GM23338 (cell line): ENCODE results near the gene IL5RA. TPM values are rescaled to one million over a fixed set of nuclear protein-coding genes. Genes with fewer than 3 reads are reported as not detected.

Source experiments
- ATAC-seq: fragments of 200-7000 bp; cut with Tn5 transposase; 3 replicates; pipeline ENCODE4 v1.9.1; 2020
- DNase-seq: peaks from one replicate; pipeline ENCODE4 v3.0.0-alpha.2; 2015; ENCODE audit warnings: low spot score
- H2AFZ ChIP-seq: fragments of 200-600 bp; sonication (generic); 2 replicates; pipeline ENCODE4 v1.8.0; 2016; ENCODE audit warnings: antibody characterized with exemption, mild to moderate bottlenecking, moderate library complexity
- H3F3A ChIP-seq: fragments of 200-600 bp; sonication (generic); replicated peaks from 2 replicates; pipeline ENCODE4 v1.8.0; 2017; ENCODE audit warnings: antibody characterized with exemption, mixed run types, low read depth
- H3K27ac ChIP-seq: fragments of 200-600 bp; sonication (generic); 2 replicates; pipeline ENCODE4 v1.6.1; 2016; ENCODE audit warnings: low read depth
- H3K27me3 ChIP-seq: fragments of 200-600 bp; sonication (generic); 2 replicates; pipeline ENCODE4 v1.8.0; 2016; ENCODE audit warnings: mild to moderate bottlenecking, mixed run types, moderate library complexity; ENCODE audit not compliant: insufficient read depth
- H3K36me3 ChIP-seq: fragments of 200-600 bp; sonication (generic); 2 replicates; pipeline ENCODE4 v1.8.0; 2016; ENCODE audit warnings: mild to moderate bottlenecking; ENCODE audit not compliant: insufficient read depth
- H3K4me1 ChIP-seq: fragments of 200-600 bp; sonication (generic); 2 replicates; pipeline ENCODE4 v1.8.0; 2016; ENCODE audit warnings: mild to moderate bottlenecking, moderate library complexity; ENCODE audit not compliant: insufficient read depth
- H3K4me2 ChIP-seq: fragments of 200-600 bp; sonication (generic); 2 replicates; pipeline ENCODE4 v1.7.1; 2017; ENCODE audit warnings: mixed run types
- H3K4me3 ChIP-seq: fragments of 200-600 bp; sonication (generic); 2 replicates; pipeline ENCODE4 v1.6.1; 2016; ENCODE audit warnings: mixed run types
- H3K79me2 ChIP-seq: fragments of 200-600 bp; sonication (generic); replicated peaks from 2 replicates; pipeline ENCODE4 v1.8.0; 2017; ENCODE audit warnings: mild to moderate bottlenecking; ENCODE audit not compliant: insufficient read depth
- H3K9me2 ChIP-seq: fragments of 200-600 bp; sonication (generic); 2 replicates; pipeline ENCODE4 v1.8.0; 2017; ENCODE audit not compliant: insufficient read depth
- H4K20me1 ChIP-seq: fragments of 200-600 bp; sonication (generic); replicated peaks from 2 replicates; pipeline ENCODE4 v1.8.0; 2017; ENCODE audit warnings: mild to moderate bottlenecking; ENCODE audit not compliant: insufficient read depth
- H3K27ac Mint-ChIP-seq: 2 replicates; pipeline ENCODE4 v1.8.0; 2020; ENCODE audit warnings: inconsistent platforms, mild to moderate bottlenecking, moderate library complexity, mixed read lengths
- H3K27me3 Mint-ChIP-seq: 3 replicates; pipeline ENCODE4 v1.8.0; 2022; ENCODE audit warnings: low read depth, mild to moderate bottlenecking, moderate library complexity, mixed read lengths, inconsistent platforms; ENCODE audit not compliant: insufficient read depth, poor library complexity
- H3K36me3 Mint-ChIP-seq: 3 replicates; pipeline ENCODE4 v1.8.0; 2021; ENCODE audit warnings: low read depth, mild to moderate bottlenecking, inconsistent platforms, moderate library complexity, mixed read lengths
- H3K4me1 Mint-ChIP-seq: 3 replicates; pipeline ENCODE4 v1.8.0; 2020; ENCODE audit warnings: mild to moderate bottlenecking, inconsistent platforms, mixed read lengths
- H3K4me3 Mint-ChIP-seq: 3 replicates; pipeline ENCODE4 v1.8.0; 2021; ENCODE audit warnings: moderate library complexity, mild to moderate bottlenecking, inconsistent platforms, mixed read lengths
- H3K9me3 Mint-ChIP-seq: 3 replicates; pipeline ENCODE4 v1.8.0; 2020; ENCODE audit warnings: moderate library complexity, mild to moderate bottlenecking, inconsistent platforms, mixed read lengths
- CREB1 ChIP-seq: fragments of 250-450 bp; sonication (Bioruptor Pico); IDR thresholded peaks from 2 replicates; pipeline ENCODE4 v1.5.0; 2020; ENCODE audit warnings: low read depth, mild to moderate bottlenecking, moderate library complexity
- CTCF ChIP-seq, 2 experiments: fragments of 200-600 bp in 1 of 2; sonication (generic) in 1 of 2; conservative IDR thresholded peaks; 2 replicates each; pipeline versions ENCODE4 v1.5.1 to v1.6.1; 2016 to 2017; ENCODE audit warnings: antibody characterized with exemption in 2 of 2, low read depth in 2 of 2, mild to moderate bottlenecking in 2 of 2, moderate library complexity in 1 of 2
- ETS1 ChIP-seq: IDR thresholded peaks from 2 replicates; pipeline ENCODE4 v1.6.1; 2016; ENCODE audit warnings: antibody characterized with exemption
- EZH2 ChIP-seq: fragments of 200-600 bp; sonication (generic); IDR thresholded peaks from one replicate; pipeline ENCODE4 v1.8.0; 2017; ENCODE audit warnings: antibody characterized with exemption, mild to moderate bottlenecking, low read depth; ENCODE audit not compliant: unreplicated experiment
- EZH2phosphoT487 ChIP-seq: fragments of 200-600 bp; sonication (generic); IDR thresholded peaks from one replicate; pipeline ENCODE4 v1.8.1; 2018; ENCODE audit warnings: antibody characterized with exemption; ENCODE audit not compliant: unreplicated experiment
- JUNB ChIP-seq: IDR thresholded peaks from one replicate; pipeline ENCODE4 v1.6.1; 2016; ENCODE audit warnings: antibody characterized with exemption; ENCODE audit not compliant: unreplicated experiment
- NANOG ChIP-seq: IDR thresholded peaks from 2 replicates; pipeline ENCODE4 v1.6.1; 2016; ENCODE audit warnings: antibody characterized with exemption, borderline replicate concordance
- POLR2AphosphoS5 ChIP-seq: IDR thresholded peaks from 2 replicates; pipeline ENCODE4 v1.6.1; 2016; ENCODE audit warnings: antibody characterized with exemption, low read depth
- REST ChIP-seq: IDR thresholded peaks from one replicate; pipeline ENCODE4 v1.6.1; 2018; ENCODE audit warnings: antibody characterized with exemption; ENCODE audit not compliant: unreplicated experiment
- STAT1 ChIP-seq: IDR thresholded peaks from one replicate; pipeline ENCODE4 v1.6.1; 2016; ENCODE audit warnings: antibody characterized with exemption; ENCODE audit not compliant: unreplicated experiment
- ZNF114 ChIP-seq: fragments of 250-450 bp; sonication (Bioruptor Pico); IDR thresholded peaks from 2 replicates; pipeline ENCODE4 v1.5.0; 2020; ENCODE audit warnings: mild to moderate bottlenecking, moderate library complexity
- polyA plus RNA-seq: library from polyadenylated mRNA; unstranded; fragments of >200 nt; fragmentation: Nextera tagmentation; extraction: Ambion mirVana; gene quantifications from 2 replicates; pipeline ENCODE4 v1.2.1, GENCODE V29; 2016
- total RNA-seq: library from RNA; depleted of rRNA; stranded (reverse); fragments of >200 nt; shearing (Covaris generic); gene quantifications from 2 replicates; pipeline ENCODE4 v1.2.3, GENCODE V29; 2014

The IL5RA gene
- total and polyA plus RNA-seq, 2 experiments from 2014 or later = 0.31 TPM; not detected in 1

DNA sequence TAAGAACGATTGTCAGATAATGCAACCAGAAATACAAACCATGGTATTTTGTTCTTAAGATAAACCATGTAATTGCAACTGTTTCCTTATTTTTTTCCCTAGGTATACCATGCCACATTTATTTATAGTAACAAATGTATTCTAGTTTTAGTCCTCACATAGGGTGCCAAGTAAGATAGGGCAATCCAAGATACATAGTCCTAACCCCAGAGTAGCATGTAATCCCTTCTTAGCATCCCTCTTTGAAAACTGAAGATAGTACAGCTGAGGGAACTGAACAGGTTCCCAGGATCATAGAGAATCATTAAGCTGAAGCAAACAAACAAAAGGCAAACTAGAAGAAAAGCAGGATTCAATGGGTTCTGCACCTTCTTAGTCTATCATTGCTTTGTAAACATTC is 41.3 kb upstream of the IL5RA start (continued):
- TF ChIP-seq REST (no peak), JUNB (no peak), EZH2phosphoT487 (no peak), EZH2 (no peak), CTCF (conservative IDR thresholded peaks at IDR 0.05; ENCODE audit: low read depth in 2 of 2) (no peak)

DNA sequence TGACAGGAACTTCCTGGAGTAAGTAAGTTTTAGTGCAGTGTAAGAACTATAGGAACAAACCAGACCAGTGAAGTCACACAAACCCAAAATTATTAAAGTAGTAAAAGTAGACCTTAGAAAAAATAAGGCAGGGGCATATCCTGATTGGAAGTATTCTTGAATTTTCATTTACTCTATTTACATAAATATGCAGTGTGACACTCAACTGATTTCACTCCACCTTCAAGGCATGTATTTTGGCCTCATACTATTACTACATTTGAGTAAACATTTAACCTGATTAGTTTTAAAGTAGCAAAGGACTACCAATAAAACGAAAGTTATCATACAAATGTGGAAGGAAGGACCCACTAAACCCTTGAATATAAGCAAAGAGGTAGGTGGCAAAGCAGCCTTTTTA is 39.4 kb upstream of the IL5RA start:
- Mint-ChIP-seq H3K4me3 (no peak overlapping the region), H3K9me3 (no peaks in the 10 kb centered on the region), H3K4me1 (no peaks in the 10 kb centered on the region), H3K27me3 (no peaks in the 10 kb centered on the region), H3K27ac (no peak overlapping the region), H3K36me3 (peaks cover 69% of the 10 kb centered on the region)
- Histone ChIP-seq H3K27ac (no peak overlapping the region), H3K4me1 (no peaks in the 10 kb centered on the region), H3K36me3 (peaks cover 56% of the 10 kb centered on the region), H4K20me1 (peaks cover 10% of the 10 kb centered on the region), H2AFZ (no peak overlapping the region), H3K4me2 (no peak overlapping the region), H3K27me3 (no peaks in the 10 kb centered on the region), H3K79me2 (no peaks in the 10 kb centered on the region), H3K4me3 (no peak overlapping the region), H3K9me2 (no peaks in the 10 kb centered on the region), H3F3A (no peaks in the 10 kb centered on the region)
- no peak for DNase-seq
- TF ChIP-seq CTCF (conservative IDR thresholded peaks at IDR 0.05; ENCODE audit: low read depth in 2 of 2) (no peak), STAT1 (no peak), ETS1 (no peak), POLR2AphosphoS5 (no peak), EZH2 (no peak), NANOG (no peak), ZNF114 (CRISPR knock-in tag) (no peak), CREB1 (no peak)
- no peak for ATAC-seq
